Loucy (cell line): ENCODE data around the gene KIR2DL4.

Source experiments
- H2AFZ ChIP-seq: fragments of 200-600 bp; sonication (generic); 2 replicates; pipeline ENCODE4 v1.6.0; 2016; ENCODE audit warnings: antibody characterized with exemption, mild to moderate bottlenecking, low read length, moderate library complexity
- H3F3A ChIP-seq: fragments of 200-600 bp; 2 replicates; pipeline ENCODE4 v1.6.0; 2016; ENCODE audit warnings: antibody characterized with exemption, low read depth, mild to moderate bottlenecking
- H3K27me3 ChIP-seq: fragments of 200-600 bp; sonication (generic); 2 replicates; pipeline ENCODE4 v1.6.1; 2014; ENCODE audit warnings: low read length, mild to moderate bottlenecking; ENCODE audit not compliant: insufficient read depth, poor library complexity, severe bottlenecking
- H3K36me3 ChIP-seq: fragments of 200-600 bp; sonication (generic); 2 replicates; pipeline ENCODE4 v1.6.1; 2016; ENCODE audit warnings: low read length; ENCODE audit not compliant: insufficient read depth
- H3K4me1 ChIP-seq: fragments of 200-600 bp; sonication (generic); 2 replicates; pipeline ENCODE4 v1.5.1; 2014; ENCODE audit warnings: low read length, mild to moderate bottlenecking; ENCODE audit not compliant: insufficient read depth, poor library complexity, severe bottlenecking
- H3K4me2 ChIP-seq: fragments of 200-600 bp; sonication (generic); 2 replicates; pipeline ENCODE4 v1.6.0; 2014; ENCODE audit warnings: antibody characterized with exemption, low read length, low read depth, mild to moderate bottlenecking; ENCODE audit not compliant: poor library complexity, severe bottlenecking
- H3K4me3 ChIP-seq: fragments of 200-600 bp; sonication (generic); 2 replicates; pipeline ENCODE4 v1.5.1; 2014; ENCODE audit warnings: low read length, mild to moderate bottlenecking, mixed read lengths; ENCODE audit not compliant: poor library complexity, severe bottlenecking
- H3K79me2 ChIP-seq: fragments of 200-600 bp; sonication (generic); 2 replicates; pipeline ENCODE4 v1.6.1; 2014; ENCODE audit warnings: low read length; ENCODE audit not compliant: insufficient read depth
- H3K9ac ChIP-seq: fragments of 200-600 bp; sonication (generic); 2 replicates; pipeline ENCODE4 v1.6.0; 2014; ENCODE audit warnings: mild to moderate bottlenecking, low read depth, low read length, moderate library complexity; ENCODE audit not compliant: poor library complexity, severe bottlenecking
- H3K9me2 ChIP-seq: fragments of 200-600 bp; sonication (generic); replicated peaks from 2 replicates; pipeline ENCODE4 v1.6.1; 2016; ENCODE audit warnings: low read depth, low read length, mixed read lengths
- H3K9me3 ChIP-seq: fragments of 200-600 bp; sonication (generic); 2 replicates; pipeline ENCODE4 v1.6.1; 2014; ENCODE audit warnings: mild to moderate bottlenecking, antibody characterized with exemption, low read length, low read depth; ENCODE audit not compliant: insufficient read depth
- H4K20me1 ChIP-seq: fragments of 200-600 bp; sonication (generic); 2 replicates; pipeline ENCODE4 v1.6.0; 2014; ENCODE audit warnings: antibody characterized with exemption, low read length, mild to moderate bottlenecking; ENCODE audit not compliant: insufficient read depth, poor library complexity, severe bottlenecking
- CTCF ChIP-seq: fragments of 200-600 bp; sonication (generic); conservative IDR thresholded peaks from 2 replicates; pipeline ENCODE4 v1.5.1; 2014; ENCODE audit warnings: mild to moderate bottlenecking, antibody characterized with exemption, low read length
- EZH2phosphoT487 ChIP-seq: fragments of 200-600 bp; IDR thresholded peaks from 2 replicates; pipeline ENCODE4 v1.6.1; 2018; ENCODE audit warnings: antibody characterized with exemption, mild to moderate bottlenecking, moderate library complexity, borderline replicate concordance

KIR2DL4 gene

GRCh38 chr19:54791476-54791875 is 11.9 kb upstream of the KIR2DL4 start:
- Histone ChIP-seq H3K27me3 (no peaks in the 10 kb centered on the region), H3K4me2 (no peak overlapping the region), H3K9ac (no peak overlapping the region), H3K4me3 (no peak overlapping the region), H3K36me3 (no peaks in the 10 kb centered on the region), H2AFZ (no peak overlapping the region), H3K9me3 (no peaks in the 10 kb centered on the region), H3K4me1 (peaks cover 5% of the 10 kb centered on the region), H3K9me2 (no peaks in the 10 kb centered on the region), H3K79me2 (no peaks in the 10 kb centered on the region), H3F3A (no peaks in the 10 kb centered on the region), H4K20me1 (no peaks in the 10 kb centered on the region)
- TF ChIP-seq EZH2phosphoT487 (no peak), CTCF (no peak)

- Histone ChIP-seq H4K20me1 (no peaks in the 10 kb centered on the region), H3K9me3 (no peaks in the 10 kb centered on the region), H3K9ac (peak overlapping the region; percentile 29), H3K27me3 (no peaks in the 10 kb centered on the region), H3K36me3 (no peaks in the 10 kb centered on the region), H2AFZ (peak overlapping the region; percentile 92), H3K4me3 (peak overlapping the region; percentile 67), H3K79me2 (no peaks in the 10 kb centered on the region), H3K9me2 (no peaks in the 10 kb centered on the region), H3K4me1 (peaks cover 5% of the 10 kb centered on the region), H3K4me2 (peak overlapping the region; percentile 66), H3F3A (no peaks in the 10 kb centered on the region)
- TF ChIP-seq EZH2phosphoT487: no peak
- no peak for TF ChIP-seq CTCF
These were observed 10.6 kb upstream of the KIR2DL4 start for GRCh38 chr19:54792814-54793213.

- no peak overlapping the region for H3K9ac ChIP-seq
- H3K36me3 ChIP-seq: no peaks in the 10 kb centered on the region
- no peaks in the 10 kb centered on the region for H3K9me3 ChIP-seq
- H3K4me1 ChIP-seq: peaks cover 5% of the 10 kb centered on the region
- no peaks in the 10 kb centered on the region for H3K79me2 ChIP-seq
- TF ChIP-seq CTCF: no peak
- TF ChIP-seq EZH2phosphoT487: no peak
- H3K9me2 ChIP-seq: no peaks in the 10 kb centered on the region
- no peaks in the 10 kb centered on the region for H3K27me3 ChIP-seq
- H3K4me2 ChIP-seq: no peak overlapping the region
- no peaks in the 10 kb centered on the region for H4K20me1 ChIP-seq
- no peak overlapping the region for H3K4me3 ChIP-seq
- H2AFZ ChIP-seq: no peak overlapping the region
- no peaks in the 10 kb centered on the region for H3F3A ChIP-seq
These were observed 7.7 kb upstream of the KIR2DL4 start for GRCh38 chr19:54795758-54796157.
